Effector memory CD4-positive, alpha-beta T cell (primary cell): ENCODE results near the gene OR5V1.

Experiments used
- DNase-seq, 3 donors: peaks; one replicate each; pipeline ENCODE4 v3.0.0-alpha.2; 2020
- H3K27ac ChIP-seq: 2 replicates; pipeline ENCODE4 v1.7.0; 2013; ENCODE audit warnings: mild to moderate bottlenecking, low read length, moderate library complexity; ENCODE audit not compliant: insufficient read depth, poor library complexity, severe bottlenecking
- H3K27me3 ChIP-seq: replicated peaks from 2 replicates; pipeline ENCODE4 v1.7.0; 2013; ENCODE audit warnings: mild to moderate bottlenecking, low read length; ENCODE audit not compliant: insufficient read depth, control insufficient read depth, poor library complexity, severe bottlenecking
- H3K36me3 ChIP-seq: 2 replicates; pipeline ENCODE4 v1.7.0; 2013; ENCODE audit warnings: mild to moderate bottlenecking, low read length, moderate library complexity; ENCODE audit not compliant: control insufficient read depth, insufficient read depth
- H3K4me1 ChIP-seq: 2 replicates; pipeline ENCODE4 v1.7.0; 2013; ENCODE audit warnings: low read length, mild to moderate bottlenecking; ENCODE audit not compliant: control insufficient read depth, insufficient read depth, poor library complexity, severe bottlenecking
- H3K4me3 ChIP-seq: 2 replicates; pipeline ENCODE4 v1.7.0; 2013; ENCODE audit warnings: low read length, low read depth, mild to moderate bottlenecking; ENCODE audit not compliant: insufficient read depth, poor library complexity, severe bottlenecking
- H3K9me3 ChIP-seq: 2 replicates; pipeline ENCODE4 v1.7.0; 2013; ENCODE audit warnings: mild to moderate bottlenecking, low read length, moderate library complexity; ENCODE audit not compliant: control insufficient read depth
- total RNA-seq, 3 donors: gene quantifications; one replicate each; lab custom pipeline; 2026; lab: John Stamatoyannopoulos, UW

Gene OR5V1
- 0 reads per million in 3 donors for total RNA-seq

DNA sequence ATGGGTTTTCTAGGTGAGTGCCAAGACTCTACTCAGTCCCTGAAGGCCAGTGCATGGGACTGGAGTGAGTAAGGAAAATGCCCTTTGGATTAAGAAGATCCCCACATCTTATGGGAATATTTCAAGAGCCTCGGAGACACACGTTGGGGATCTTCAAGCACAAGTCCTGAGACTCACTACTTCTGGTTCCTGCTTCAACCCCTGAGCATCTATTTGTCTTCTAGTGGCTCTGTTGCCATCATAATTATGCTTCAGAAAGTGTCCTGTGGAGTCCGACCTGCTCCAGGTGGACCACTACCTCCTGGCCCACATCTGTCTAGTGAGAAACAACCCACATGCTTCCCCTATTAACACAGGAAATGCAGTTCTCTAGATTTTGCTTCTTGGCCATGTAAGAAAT is at the start of gene OR5V1:
Gene OR5V1 (minus strand): TSS at position 101 of the 400 bp plus-strand sequence. CDS start 12,670 bp downstream, outside the sequence.
- H3K36me3 ChIP-seq = no peaks in the 10 kb centered on the region
- H3K27ac ChIP-seq = no peak within 1 kb of the TSS
- H3K4me1 ChIP-seq = no peaks in the 10 kb centered on the region
- DNase-seq = no peak
- no peaks in the 10 kb centered on the region for H3K9me3 ChIP-seq
- H3K27me3 ChIP-seq = no peaks in the 10 kb centered on the region
- H3K4me3 ChIP-seq = no peak within 1 kb of the TSS

DNA sequence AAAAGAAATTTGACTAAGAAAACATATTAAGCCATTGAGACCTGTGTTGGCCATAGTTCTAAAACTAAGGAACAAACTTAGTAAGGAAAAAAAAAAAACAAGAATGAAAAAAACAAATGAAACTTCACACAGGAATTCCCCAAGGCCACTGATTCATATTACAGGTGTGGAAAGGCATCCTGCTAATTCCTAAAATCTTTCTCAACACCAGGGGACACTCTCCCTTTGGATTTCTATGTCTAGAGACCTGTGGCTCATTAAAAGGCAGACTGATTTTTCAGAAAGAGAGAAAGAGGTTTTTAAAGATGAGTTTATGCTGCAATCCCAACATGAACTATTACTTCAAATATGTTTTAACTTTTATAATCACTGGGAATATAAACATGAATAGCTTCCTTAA is 45.9 kb upstream of the OR5V1 start, which contains the start of gene OR12D1:
Gene OR12D1 (plus strand): TSS at position 341 of the 400 bp plus-strand sequence.
- Histone ChIP-seq H3K27ac (no peak within 1 kb of the TSS), H3K9me3 (no peaks in the 10 kb centered on the region), H3K36me3 (no peaks in the 10 kb centered on the region), H3K4me3 (no peak within 1 kb of the TSS), H3K27me3 (peaks cover 3% of the 10 kb centered on the region), H3K4me1 (no peaks in the 10 kb centered on the region)
- DNase-seq = no peak

DNA sequence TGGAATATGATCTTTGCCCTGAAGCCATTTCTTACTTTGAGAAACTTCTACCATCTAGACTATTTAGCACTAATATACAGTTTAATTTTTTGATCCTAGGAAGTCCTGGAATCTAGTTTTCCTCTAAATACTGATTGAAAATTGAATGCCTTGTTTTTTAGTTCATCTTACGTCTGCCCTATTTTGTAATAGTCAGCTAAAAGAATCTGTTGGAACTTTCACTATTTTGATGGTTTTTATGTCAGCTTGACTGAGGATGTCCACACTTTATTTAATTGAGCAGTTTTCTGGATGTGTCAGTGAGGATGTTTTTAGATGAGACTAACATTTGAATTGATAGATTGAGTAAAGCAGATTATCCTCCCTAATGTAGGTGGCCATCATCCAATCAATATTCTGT is 35.1 kb upstream of the OR5V1 start:
- H3K4me3 ChIP-seq = no peak overlapping the region

DNA sequence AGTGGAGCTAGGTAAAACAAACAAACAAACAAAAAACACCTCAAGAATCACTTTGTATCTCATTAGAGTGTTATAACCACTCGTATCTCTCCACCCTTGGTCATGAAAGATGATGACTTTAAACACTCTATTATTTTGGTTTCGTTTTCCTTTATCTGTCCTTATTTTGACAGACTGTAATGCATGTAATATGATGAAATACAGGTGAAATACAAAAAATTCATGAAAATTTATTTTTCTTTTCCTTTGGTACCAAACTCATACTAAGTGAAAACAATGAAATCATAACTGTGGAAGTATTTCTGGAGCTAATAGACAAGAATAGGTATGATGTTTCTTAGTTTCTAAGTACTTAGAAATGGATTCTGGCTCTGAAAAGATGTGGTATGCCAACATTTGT is 30.9 kb upstream of the OR5V1 start:
- DNase-seq = no peak
- Histone ChIP-seq H3K4me1 (no peaks in the 10 kb centered on the region), H3K36me3 (no peaks in the 10 kb centered on the region), H3K27ac (no peak overlapping the region), H3K27me3 (peaks cover 2% of the 10 kb centered on the region), H3K4me3 (no peak overlapping the region), H3K9me3 (no peaks in the 10 kb centered on the region)

More for the DNA sequence above, 35.1 kb upstream of the OR5V1 start:
- H3K36me3 ChIP-seq = no peaks in the 10 kb centered on the region
- no peak for DNase-seq
- H3K27ac ChIP-seq = no peak overlapping the region
- H3K27me3 ChIP-seq = peaks cover under 1% of the 10 kb centered on the region
- H3K9me3 ChIP-seq = no peaks in the 10 kb centered on the region
- no peaks in the 10 kb centered on the region for H3K4me1 ChIP-seq

DNA sequence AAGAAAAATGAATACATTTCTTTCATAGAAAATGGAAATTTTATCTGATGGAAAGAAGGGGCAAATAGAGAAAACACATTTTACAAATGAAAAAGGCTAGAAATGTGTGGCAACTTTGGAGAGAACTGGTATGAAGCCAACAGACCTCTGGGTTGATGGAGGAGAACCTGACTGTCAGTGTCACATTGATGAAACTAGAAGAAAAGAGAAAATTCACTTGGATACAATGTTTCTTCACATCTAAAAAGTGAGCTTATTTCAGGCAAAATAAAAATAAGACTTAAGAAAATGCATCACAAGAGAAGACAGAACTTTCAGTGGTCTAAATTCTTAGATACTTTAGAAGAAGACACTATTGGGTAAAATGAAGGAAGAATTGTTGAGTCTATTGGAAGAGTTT is 26.7 kb upstream of the OR5V1 start, which contains the start of gene OR12D2:
Gene OR12D2 (plus strand): TSS at position 301 of the 400 bp plus-strand sequence. CDS start 1,069 bp downstream, outside the sequence.
- Histone ChIP-seq H3K27ac (no peak within 1 kb of the TSS), H3K9me3 (no peaks in the 10 kb centered on the region), H3K4me1 (no peaks in the 10 kb centered on the region), H3K4me3 (no peak within 1 kb of the TSS), H3K27me3 (peaks cover 2% of the 10 kb centered on the region), H3K36me3 (no peaks in the 10 kb centered on the region)
- no peak for DNase-seq

DNA sequence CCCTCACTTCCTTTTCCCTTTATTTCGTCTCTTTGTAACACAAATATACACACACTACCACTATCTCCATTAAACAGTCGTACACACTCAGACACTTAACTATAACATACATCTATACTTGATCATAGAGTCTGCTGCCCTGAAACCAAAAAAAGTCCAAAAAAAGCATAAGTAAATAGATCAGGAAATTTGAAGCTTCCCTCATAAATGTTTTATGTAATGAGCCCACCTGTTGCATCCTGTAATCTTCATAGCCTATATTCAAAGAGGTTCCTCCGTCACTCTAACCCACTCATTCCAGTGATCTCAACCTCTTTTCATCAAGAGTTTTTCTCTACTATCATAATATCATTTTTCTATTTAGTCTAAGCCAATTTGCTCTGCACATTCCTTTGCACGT is 19.9 kb upstream of the OR5V1 start:
- H3K27ac ChIP-seq = no peak overlapping the region
- no peak for DNase-seq

DNA sequence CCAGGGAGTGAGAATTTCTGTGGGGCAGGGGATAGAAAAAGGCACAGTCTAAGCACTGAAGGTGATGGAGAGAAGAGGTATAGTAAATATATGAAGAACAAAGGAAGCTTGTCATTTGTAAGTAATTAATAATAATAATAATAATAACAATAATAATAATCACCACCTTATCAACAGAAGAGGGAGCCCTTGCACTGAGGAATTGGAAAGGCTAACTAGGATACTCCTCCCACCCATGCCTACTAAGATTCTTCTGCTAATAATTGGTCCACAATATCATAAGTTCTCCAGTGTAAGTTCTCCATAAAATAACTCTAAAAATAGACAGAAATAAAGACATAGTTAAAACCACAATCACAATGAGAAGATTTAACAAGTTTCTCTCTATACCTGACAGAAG is 7.3 kb upstream of the OR5V1 start:
- Histone ChIP-seq H3K9me3 (no peaks in the 10 kb centered on the region), H3K4me1 (no peaks in the 10 kb centered on the region), H3K27ac (no peak overlapping the region), H3K36me3 (no peaks in the 10 kb centered on the region), H3K27me3 (no peaks in the 10 kb centered on the region), H3K4me3 (no peak overlapping the region)
- no peak for DNase-seq

More for the DNA sequence above, 19.9 kb upstream of the OR5V1 start:
- H3K4me1 ChIP-seq = no peaks in the 10 kb centered on the region
- H3K27me3 ChIP-seq = no peaks in the 10 kb centered on the region
- no peaks in the 10 kb centered on the region for H3K9me3 ChIP-seq
- H3K36me3 ChIP-seq = no peaks in the 10 kb centered on the region
- no peak overlapping the region for H3K4me3 ChIP-seq

DNA sequence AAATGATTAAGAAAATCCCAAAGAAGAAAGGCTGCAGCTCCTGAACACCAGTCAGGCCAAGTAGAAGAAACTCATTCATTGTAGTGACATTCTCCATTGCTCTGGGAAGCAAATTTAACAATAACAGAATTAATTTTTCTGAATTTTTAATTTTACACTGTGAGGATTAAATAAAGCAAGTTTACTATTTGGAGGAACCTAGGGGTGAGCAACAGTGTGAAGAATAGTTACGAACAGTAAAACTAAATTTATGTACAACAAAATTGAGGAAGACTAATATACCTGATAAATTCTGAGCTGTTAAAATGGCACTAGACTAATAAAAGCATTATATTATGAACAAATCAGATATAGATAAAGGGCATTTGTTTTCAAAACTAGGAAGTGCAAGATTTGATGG is 6.5 kb upstream of the OR5V1 start, which contains the start of gene OR12D3:
Gene OR12D3 (minus strand): TSS at position 101 of the 400 bp plus-strand sequence. CDS start 4 bp downstream, at position 97.
- DNase-seq = no peak
- H3K9me3 ChIP-seq = no peaks in the 10 kb centered on the region

DNA sequence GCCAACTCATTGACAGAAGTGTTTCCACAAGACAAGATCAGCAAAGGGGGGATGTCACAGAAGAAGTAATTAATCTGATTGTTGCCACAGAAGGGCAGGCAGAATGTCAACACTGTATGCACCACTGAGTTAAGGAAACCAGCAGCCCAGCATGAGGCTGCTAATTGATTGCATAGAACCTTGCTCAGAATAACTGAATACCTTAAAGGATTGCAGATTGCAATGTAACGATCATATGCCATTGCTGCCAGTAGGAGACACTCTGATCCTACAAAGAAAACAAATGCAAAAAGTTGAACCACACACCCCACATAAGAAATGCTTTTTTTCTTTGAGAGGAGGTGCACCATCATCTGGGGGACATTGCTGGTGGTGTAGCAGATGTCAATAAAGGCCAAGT is 13.1 kb downstream of the OR5V1 start:
- no peak for DNase-seq

More for the DNA sequence above, 6.5 kb upstream of the OR5V1 start, which contains the start of gene OR12D3:
- Histone ChIP-seq H3K27ac (no peak within 1 kb of the TSS), H3K27me3 (no peaks in the 10 kb centered on the region), H3K36me3 (no peaks in the 10 kb centered on the region), H3K4me1 (no peaks in the 10 kb centered on the region), H3K4me3 (no peak within 1 kb of the TSS)

DNA sequence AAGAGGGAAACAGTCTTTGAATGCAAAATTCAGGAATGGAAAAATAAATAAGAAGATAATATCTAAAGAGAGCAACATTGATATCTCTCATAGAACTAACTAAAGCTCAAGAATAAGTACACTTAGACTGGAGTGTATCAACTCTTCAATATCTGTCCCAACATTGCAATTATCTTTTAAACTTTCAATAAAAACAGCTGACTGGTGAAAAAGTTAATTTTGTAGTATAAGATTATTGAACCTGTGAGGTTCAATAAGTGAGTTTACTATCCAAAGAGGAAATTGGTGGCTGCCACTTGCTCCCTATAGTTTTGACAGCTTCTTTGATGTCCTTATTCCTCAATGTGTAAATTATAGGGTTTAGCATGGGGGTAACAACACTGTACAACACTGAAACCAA is 13.7 kb downstream of the OR5V1 start:
- Histone ChIP-seq H3K4me3 (no peak overlapping the region), H3K27me3 (peaks cover 2% of the 10 kb centered on the region), H3K36me3 (no peaks in the 10 kb centered on the region), H3K27ac (no peak overlapping the region), H3K4me1 (no peaks in the 10 kb centered on the region), H3K9me3 (no peaks in the 10 kb centered on the region)
- no peak for DNase-seq

More for the DNA sequence above, 13.1 kb downstream of the OR5V1 start:
- Histone ChIP-seq H3K9me3 (no peaks in the 10 kb centered on the region), H3K27ac (no peak overlapping the region), H3K4me1 (no peaks in the 10 kb centered on the region), H3K36me3 (no peaks in the 10 kb centered on the region), H3K4me3 (no peak overlapping the region), H3K27me3 (peaks cover 2% of the 10 kb centered on the region)
